GM18951 (cell line): ENCODE results near the gene PTS.

Experiments used
- POLR2A ChIP-seq: IDR thresholded peaks from 4 replicates; pipeline ENCODE4 v1.6.1; 2011; ENCODE audit warnings: mild to moderate bottlenecking; ENCODE audit not compliant: insufficient read length, insufficient read depth; ENCODE audit errors: extremely low read depth
- in situ Hi-C: fragments of 300-500 bp; cut with MboI; formaldehyde crosslinking; loops from one replicate; pipeline ENCODE4 v1.12.0; 2022; ENCODE audit warnings: low sequenced_read_pairs, mixed read lengths, inconsistent platforms; ENCODE audit not compliant: unreplicated experiment

The PTS gene

GRCh38 chr11:112226831-112227401 is 688 bp downstream of the PTS start:
- TF ChIP-seq POLR2A: no peak
- in situ Hi-C loops: no loop called here

GRCh38 chr11:112227471-112227870 is 1.2 kb downstream of the PTS start:
- in situ Hi-C loops: no loop called here
- no peak for TF ChIP-seq POLR2A

GRCh38 chr11:112228706-112229105 is 2.5 kb downstream of the PTS start:
- in situ Hi-C loops: no loop called here
- no peak for TF ChIP-seq POLR2A

- TF ChIP-seq POLR2A: no peak
- in situ Hi-C loops: no loop called here
These were observed 2.9 kb downstream of the PTS start for GRCh38 chr11:112229159-112229558.

GRCh38 chr11:112229746-112230433 is 3.7 kb downstream of the PTS start:
- TF ChIP-seq POLR2A: no peak
- in situ Hi-C loops: no loop called here

- in situ Hi-C loops: no loop called here
- TF ChIP-seq POLR2A: no peak
These were observed 5.7 kb downstream of the PTS start for GRCh38 chr11:112231952-112232351.

GRCh38 chr11:112235750-112236390 is 9.6 kb downstream of the PTS start:
- in situ Hi-C loops: no loop called here
- TF ChIP-seq POLR2A: no peak

- in situ Hi-C loops: no loop called here
- TF ChIP-seq POLR2A: no peak
These were observed 11.2 kb downstream of the PTS start for GRCh38 chr11:112237451-112237850.

- in situ Hi-C loops: no loop called here
- no peak for TF ChIP-seq POLR2A
These were observed 11.8 kb downstream of the PTS start for GRCh38 chr11:112238041-112238440.

GRCh38 chr11:112241486-112241885 is 15.3 kb downstream of the PTS start:
- TF ChIP-seq POLR2A: no peak
- in situ Hi-C loops: no loop called here

- TF ChIP-seq POLR2A: no peak
- in situ Hi-C loops: no loop called here
These were observed 21.0 kb downstream of the PTS start for GRCh38 chr11:112247201-112247600.

GRCh38 chr11:112248201-112248600 is 22.0 kb downstream of the PTS start:
- TF ChIP-seq POLR2A: no peak

GRCh38 chr11:112249871-112250610 is 23.8 kb downstream of the PTS start:
- in situ Hi-C loops: no loop called here
- no peak for TF ChIP-seq POLR2A

More at GRCh38 chr11:112248201-112248600, 22.0 kb downstream of the PTS start:
- in situ Hi-C loops: no loop called here
